GM23248 (cell line): ENCODE measurements around the gene MLF2.

Experiments
- EZH2 ChIP-seq: fragments of 200-600 bp; sonication (generic); IDR thresholded peaks from 2 replicates; pipeline ENCODE4 v1.6.1; 2018; ENCODE audit warnings: antibody characterized with exemption, mild to moderate bottlenecking; ENCODE audit not compliant: insufficient read depth, poor library complexity, severe bottlenecking
- EZH2phosphoT487 ChIP-seq: fragments of 200-600 bp; sonication (generic); IDR thresholded peaks from 2 replicates; pipeline ENCODE4 v1.6.1; 2018; ENCODE audit warnings: antibody characterized with exemption, moderate library complexity, mild to moderate bottlenecking, low read depth; ENCODE audit not compliant: insufficient read depth

- no peak for TF ChIP-seq EZH2
- TF ChIP-seq EZH2phosphoT487, result no peak
Observed at GRCh38 chr12:6758506-6759095, 5.7 kb upstream of the MLF2 start.
